ENCODE data around the gene HMGCS1.

DNA sequence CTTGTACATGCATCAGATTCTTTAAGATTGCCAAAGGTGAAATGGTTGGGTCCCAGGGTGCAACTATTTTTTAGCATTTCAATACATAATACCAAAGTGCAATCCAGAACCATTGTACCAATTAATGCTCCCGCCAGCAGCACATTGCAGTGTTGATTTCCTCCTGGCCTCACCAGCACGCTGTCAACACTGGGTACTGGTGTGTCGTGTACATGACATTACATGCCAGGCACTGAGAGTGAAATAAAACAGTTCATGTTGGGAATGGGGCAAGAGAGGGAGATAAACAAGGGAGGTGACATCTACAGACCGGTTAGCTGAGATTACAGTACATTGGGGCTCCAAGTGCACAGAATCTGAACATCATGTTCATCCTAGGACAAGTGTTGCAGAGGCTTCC lies 37.8 kb downstream of the HMGCS1 start:
- TF ChIP-seq, protein P1, sequence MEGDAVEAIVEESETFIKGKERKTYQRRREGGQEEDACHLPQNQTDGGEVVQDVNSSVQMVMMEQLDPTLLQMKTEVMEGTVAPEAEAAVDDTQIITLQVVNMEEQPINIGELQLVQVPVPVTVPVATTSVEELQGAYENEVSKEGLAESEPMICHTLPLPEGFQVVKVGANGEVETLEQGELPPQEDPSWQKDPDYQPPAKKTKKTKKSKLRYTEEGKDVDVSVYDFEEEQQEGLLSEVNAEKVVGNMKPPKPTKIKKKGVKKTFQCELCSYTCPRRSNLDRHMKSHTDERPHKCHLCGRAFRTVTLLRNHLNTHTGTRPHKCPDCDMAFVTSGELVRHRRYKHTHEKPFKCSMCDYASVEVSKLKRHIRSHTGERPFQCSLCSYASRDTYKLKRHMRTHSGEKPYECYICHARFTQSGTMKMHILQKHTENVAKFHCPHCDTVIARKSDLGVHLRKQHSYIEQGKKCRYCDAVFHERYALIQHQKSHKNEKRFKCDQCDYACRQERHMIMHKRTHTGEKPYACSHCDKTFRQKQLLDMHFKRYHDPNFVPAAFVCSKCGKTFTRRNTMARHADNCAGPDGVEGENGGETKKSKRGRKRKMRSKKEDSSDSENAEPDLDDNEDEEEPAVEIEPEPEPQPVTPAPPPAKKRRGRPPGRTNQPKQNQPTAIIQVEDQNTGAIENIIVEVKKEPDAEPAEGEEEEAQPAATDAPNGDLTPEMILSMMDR (IDR thresholded peaks at IDR 0.05 in 4 of 5, conservative IDR thresholded peaks at IDR 0.05 in 1 of 5) = no peak
- TF ChIP-seq POLR2A (IDR thresholded peaks at IDR 0.05) = no peak

Data from gastrocnemius medialis (tissue), 4 donors.